Panc1 (cell line): ENCODE data around the gene OTUB1.

Source experiments
- SIN3A ChIP-seq: IDR thresholded peaks from 2 replicates; pipeline ENCODE4 v1.6.1; 2012; ENCODE audit warnings: low read depth, mild to moderate bottlenecking, low read length, moderate library complexity, borderline replicate concordance; ENCODE audit not compliant: insufficient read depth
- TF ChIP-seq, protein P1 (sequence below): fragments of 450-650 bp; IDR thresholded peaks from 2 replicates; pipeline ENCODE4 v1.5.1; 2017; ENCODE audit warnings: mild to moderate bottlenecking

DNA sequence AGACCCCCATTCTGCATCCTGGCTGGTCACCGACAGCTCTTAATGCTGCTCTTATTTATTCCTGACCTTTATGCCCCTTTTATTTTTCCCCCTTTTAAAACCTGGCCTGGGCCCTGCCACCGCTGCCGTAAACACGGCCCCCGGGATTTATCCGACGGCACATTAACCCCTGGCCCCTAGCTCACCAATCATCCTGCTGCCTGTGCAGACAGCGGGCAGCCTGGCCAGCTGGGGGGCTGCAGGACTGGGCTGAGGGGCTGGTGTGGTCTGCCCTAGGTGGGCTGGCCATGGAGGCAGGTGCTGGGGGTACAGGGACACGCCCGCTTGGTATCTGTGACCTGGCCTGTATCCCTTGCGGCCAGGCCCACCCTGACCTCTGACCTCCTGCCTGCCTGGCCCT is 28.1 kb downstream of the OTUB1 start:
- TF ChIP-seq, protein P1, sequence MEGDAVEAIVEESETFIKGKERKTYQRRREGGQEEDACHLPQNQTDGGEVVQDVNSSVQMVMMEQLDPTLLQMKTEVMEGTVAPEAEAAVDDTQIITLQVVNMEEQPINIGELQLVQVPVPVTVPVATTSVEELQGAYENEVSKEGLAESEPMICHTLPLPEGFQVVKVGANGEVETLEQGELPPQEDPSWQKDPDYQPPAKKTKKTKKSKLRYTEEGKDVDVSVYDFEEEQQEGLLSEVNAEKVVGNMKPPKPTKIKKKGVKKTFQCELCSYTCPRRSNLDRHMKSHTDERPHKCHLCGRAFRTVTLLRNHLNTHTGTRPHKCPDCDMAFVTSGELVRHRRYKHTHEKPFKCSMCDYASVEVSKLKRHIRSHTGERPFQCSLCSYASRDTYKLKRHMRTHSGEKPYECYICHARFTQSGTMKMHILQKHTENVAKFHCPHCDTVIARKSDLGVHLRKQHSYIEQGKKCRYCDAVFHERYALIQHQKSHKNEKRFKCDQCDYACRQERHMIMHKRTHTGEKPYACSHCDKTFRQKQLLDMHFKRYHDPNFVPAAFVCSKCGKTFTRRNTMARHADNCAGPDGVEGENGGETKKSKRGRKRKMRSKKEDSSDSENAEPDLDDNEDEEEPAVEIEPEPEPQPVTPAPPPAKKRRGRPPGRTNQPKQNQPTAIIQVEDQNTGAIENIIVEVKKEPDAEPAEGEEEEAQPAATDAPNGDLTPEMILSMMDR, result no peak
- TF ChIP-seq SIN3A, result no peak
